Fibroblast of lung (primary cell): ENCODE data around the gene ALDH1L2. TPM values are rescaled to one million over a fixed set of nuclear protein-coding genes. Genes with fewer than 3 reads are reported as not detected.

ENCODE experiments used
- DNase-seq, 2 donors: peaks; one replicate each; pipeline versions ENCODE4 v3.0.0 to v3.0.0-alpha.2; 2010; ENCODE audit warnings: low read depth in 2 of 2
- H2AFZ ChIP-seq: 2 replicates; pipeline ENCODE4 v1.5.1; 2012; ENCODE audit warnings: low read length, control low read depth, inconsistent platforms
- H3K27ac ChIP-seq: 2 replicates; pipeline ENCODE4 v1.5.1; 2011; ENCODE audit warnings: low read length, control low read depth; ENCODE audit not compliant: insufficient read depth
- H3K27me3 ChIP-seq: 2 replicates; pipeline ENCODE4 v1.5.1; 2011; ENCODE audit warnings: mild to moderate bottlenecking, low read length; ENCODE audit not compliant: control insufficient read depth, insufficient read depth
- H3K36me3 ChIP-seq: 2 replicates; pipeline ENCODE4 v1.5.1; 2011; ENCODE audit warnings: low read length; ENCODE audit not compliant: control insufficient read depth, insufficient read depth
- H3K4me1 ChIP-seq: 2 replicates; pipeline ENCODE4 v1.5.1; 2011; ENCODE audit warnings: low read length; ENCODE audit not compliant: control insufficient read depth, insufficient read depth; ENCODE audit errors: extremely low read depth
- H3K4me2 ChIP-seq: 2 replicates; pipeline ENCODE4 v1.5.1; 2011; ENCODE audit warnings: low read length, control low read depth; ENCODE audit not compliant: insufficient read depth; ENCODE audit errors: extremely low read depth
- H3K4me3 ChIP-seq, 4 experiments: fragments of 200-600 bp in 1 of 4; sonication (generic) in 1 of 4; replicated peaks in 1 of 4; 2 replicates each; pipeline ENCODE4 v1.5.1; 2011 to 2016; ENCODE audit warnings: low read length in 4 of 4, low read depth in 3 of 4, mild to moderate bottlenecking in 3 of 4, control low read depth in 2 of 4, inconsistent platforms in 1 of 4, mixed read lengths in 1 of 4; ENCODE audit not compliant: insufficient read depth in 1 of 4; ENCODE audit errors: control extremely low read depth in 1 of 4
- H3K79me2 ChIP-seq: 2 replicates; pipeline ENCODE4 v1.5.1; 2012; ENCODE audit warnings: mild to moderate bottlenecking, low read length, inconsistent platforms; ENCODE audit not compliant: control insufficient read depth, insufficient read depth
- H3K9ac ChIP-seq: 2 replicates; pipeline ENCODE4 v1.5.1; 2011; ENCODE audit warnings: mild to moderate bottlenecking, low read length, control low read depth; ENCODE audit not compliant: insufficient read depth
- H3K9me3 ChIP-seq: 2 replicates; pipeline ENCODE4 v1.5.1; 2012; ENCODE audit warnings: low read depth, low read length; ENCODE audit not compliant: control insufficient read depth, insufficient read depth
- H4K20me1 ChIP-seq: 2 replicates; pipeline ENCODE4 v1.5.1; 2011; ENCODE audit warnings: low read length; ENCODE audit not compliant: control insufficient read depth, insufficient read depth; ENCODE audit errors: extremely low read depth
- CTCF ChIP-seq, 2 donors: IDR thresholded peaks in 1 of 2; conservative IDR thresholded peaks in 1 of 2; 1 replicate in 1 of 2; 2 replicates in 1 of 2; pipeline ENCODE4 v1.5.1; 2011 to 2012; ENCODE audit warnings: low read length in 2 of 2, control low read depth in 1 of 2, inconsistent platforms in 1 of 2, low read depth in 1 of 2, mild to moderate bottlenecking in 1 of 2
- EZH2 ChIP-seq: IDR thresholded peaks from 2 replicates; pipeline ENCODE4 v1.5.1; 2012; ENCODE audit warnings: low read length, control low read depth, mild to moderate bottlenecking; ENCODE audit errors: missing control alignments
- polyA plus RNA-seq, 2 donors: library from polyadenylated mRNA; depleted of rRNA in 1 of 2; stranded (reverse) in 1 of 2; unstranded in 1 of 2; fragments of >200 nt; gene quantifications; 2 replicates each; pipeline ENCODE4 v1.2.1, GENCODE V29; 2011 to 2012; ENCODE audit warnings: missing spikeins in 1 of 2
- total RNA-seq: library from RNA; depleted of rRNA; stranded (reverse); fragments of >200 nt; gene quantifications from 2 replicates; pipeline ENCODE4 v1.2.1, GENCODE V29; 2014

Gene ALDH1L2
- total and polyA plus RNA-seq, 2 donors (not counting 1 experiment from before 2014, with no cell fraction given) = 59.1 to 88.2 TPM

GRCh38 chr12:105113094-105113493 lies 28.8 kb upstream of the ALDH1L2 start:
- H3K36me3 ChIP-seq = peaks cover 2% of the 10 kb centered on the region
- TF ChIP-seq EZH2 (no peak), CTCF (conservative IDR thresholded peaks at IDR 0.05 in 1 of 2, IDR thresholded peaks at IDR 0.05 in 1 of 2; ENCODE audit: low read depth in 1 of 2, low read length in 2 of 2) (no peak)
- no peaks in the 10 kb centered on the region for H3K9me3 ChIP-seq
- H3K9ac ChIP-seq = no peak overlapping the region
- H4K20me1 ChIP-seq = no peaks in the 10 kb centered on the region
- H3K79me2 ChIP-seq = peaks cover 57% of the 10 kb centered on the region
- no peak overlapping the region for H3K4me3 ChIP-seq
- H3K4me2 ChIP-seq = no peak overlapping the region
- no peaks in the 10 kb centered on the region for H3K4me1 ChIP-seq
- no peak overlapping the region for H3K27ac ChIP-seq
- no peaks in the 10 kb centered on the region for H3K27me3 ChIP-seq
- DNase-seq = no peak
- H2AFZ ChIP-seq = no peak overlapping the region

- no peak overlapping the region for H3K9ac ChIP-seq
Measured at GRCh38 chr12:105110851-105111250, 26.6 kb upstream of the ALDH1L2 start.

GRCh38 chr12:105109465-105110212 lies 25.4 kb upstream of the ALDH1L2 start:
- no peaks in the 10 kb centered on the region for H4K20me1 ChIP-seq
- H3K4me3 ChIP-seq = peak overlapping the region; percentile 70 to 87 (median 80)
- no peak overlapping the region for H3K27ac ChIP-seq
- H3K4me2 ChIP-seq = peak overlapping the region; percentile 77
- TF ChIP-seq CTCF (conservative IDR thresholded peaks at IDR 0.05 in 1 of 2, IDR thresholded peaks at IDR 0.05 in 1 of 2; ENCODE audit: low read depth in 1 of 2, low read length in 2 of 2) (no peak), EZH2 (no peak)
- H3K27me3 ChIP-seq = no peaks in the 10 kb centered on the region
- no peak overlapping the region for H2AFZ ChIP-seq
- no peak overlapping the region for H3K9ac ChIP-seq
- DNase-seq = peak in 1 of 2 donors; percentile 61
- no peaks in the 10 kb centered on the region for H3K4me1 ChIP-seq
- no peaks in the 10 kb centered on the region for H3K36me3 ChIP-seq
- no peaks in the 10 kb centered on the region for H3K9me3 ChIP-seq
- peaks cover 61% of the 10 kb centered on the region for H3K79me2 ChIP-seq

More at GRCh38 chr12:105110851-105111250, 26.6 kb upstream of the ALDH1L2 start:
- H3K9me3 ChIP-seq = no peaks in the 10 kb centered on the region
- no peak overlapping the region for H2AFZ ChIP-seq
- TF ChIP-seq EZH2 = no peak
- no peak for TF ChIP-seq CTCF (conservative IDR thresholded peaks at IDR 0.05 in 1 of 2, IDR thresholded peaks at IDR 0.05 in 1 of 2; ENCODE audit: low read depth in 1 of 2, low read length in 2 of 2)
- H3K4me3 ChIP-seq = peak overlapping the region in 2 of 4 experiments; percentile 83 to 87
- H3K27ac ChIP-seq = no peak overlapping the region
- DNase-seq = no peak
- peaks cover 61% of the 10 kb centered on the region for H3K79me2 ChIP-seq
- no peaks in the 10 kb centered on the region for H3K27me3 ChIP-seq
- peak overlapping the region; percentile 77 for H3K4me2 ChIP-seq
- no peaks in the 10 kb centered on the region for H3K36me3 ChIP-seq
- H3K4me1 ChIP-seq = no peaks in the 10 kb centered on the region
- no peaks in the 10 kb centered on the region for H4K20me1 ChIP-seq
